GM12878 (cell line): ENCODE results near the gene PHLDB1. TPM values are rescaled to one million over a fixed set of nuclear protein-coding genes. Genes with fewer than 3 reads are reported as not detected.

Source experiments
- ATAC-seq: fragments of 200-7000 bp; cut with Tn5 transposase; 3 replicates; pipeline ENCODE4 v1.9.1; 2020; ENCODE audit warnings: mild to moderate bottlenecking, moderate library complexity
- BruUV-seq: library from RNA; stranded (reverse); fragments of 400-500 nt; replicated peaks from 2 replicates; lab custom pipeline; 2021; lab: Mats Ljungman, UMichigan
- CTCF ChIA-PET: fragments of 300-600 bp; sonication (Branson Sonifier 250); formaldehyde crosslinking; extraction: SDS; loops from one replicate; lab custom pipeline; 2021; ENCODE audit warnings: inconsistent platforms; lab: Yijun Ruan, JAX
- POLR2A ChIA-PET: fragments of 350-600 bp; formaldehyde crosslinking; extraction: SDS; loops from one replicate; lab custom pipeline; 2021; ENCODE audit warnings: inconsistent platforms; lab: Charles Lee
- RAD21 ChIA-PET: fragments of 300-600 bp; sonication (Branson Sonifier 250); formaldehyde crosslinking; loops from one replicate; lab custom pipeline; 2023; ENCODE audit warnings: antibody characterized with exemption; ENCODE audit not compliant: unreplicated experiment; lab: Charles Lee
- SMC1A ChIA-PET: fragments of 300-600 bp; sonication (Branson Sonifier 250); formaldehyde crosslinking; loops from one replicate; lab custom pipeline; 2023; ENCODE audit not compliant: unreplicated experiment, uncharacterized antibody; lab: Charles Lee
- DNase-seq: peaks from one replicate; pipeline ENCODE4 v3.0.0-alpha.2; 2011; ENCODE audit warnings: low read depth, low spot score
- FAIRE-seq: peaks from 3 replicates; lab custom pipeline; 2011; peaks lifted over from hg19 to GRCh38; lab: Jason Lieb, UNC
- H2AFZ ChIP-seq: 2 replicates; pipeline ENCODE4 v1.6.0; 2011; ENCODE audit warnings: low read depth, low read length, control low read depth; ENCODE audit not compliant: control insufficient read depth
- H3K27ac ChIP-seq: 2 replicates; pipeline ENCODE4 v1.5.1; 2011; ENCODE audit warnings: control low read depth; ENCODE audit not compliant: control insufficient read depth, insufficient read depth
- H3K27me3 ChIP-seq, 2 experiments: replicated peaks in 1 of 2; 2 replicates each; pipeline versions ENCODE4 v1.6.0 to v1.6.1; 2011; ENCODE audit warnings: low read length in 1 of 2; ENCODE audit not compliant: control insufficient read depth in 2 of 2, insufficient read depth in 2 of 2
- H3K36me3 ChIP-seq, 2 experiments: 2 replicates each; pipeline ENCODE4 v1.5.1; 2011; ENCODE audit warnings: low read length in 1 of 2; ENCODE audit not compliant: control insufficient read depth in 2 of 2, insufficient read depth in 2 of 2
- H3K4me1 ChIP-seq: 2 replicates; pipeline ENCODE4 v1.6.1; 2011; ENCODE audit warnings: mild to moderate bottlenecking, low read length, moderate library complexity, mixed read lengths; ENCODE audit not compliant: control insufficient read depth, insufficient read depth
- H3K4me2 ChIP-seq: 2 replicates; pipeline ENCODE4 v1.6.0; 2011; ENCODE audit warnings: control low read depth; ENCODE audit not compliant: control insufficient read depth, insufficient read depth
- H3K4me3 ChIP-seq: fragments of 200-600 bp; sonication (generic); 2 replicates; pipeline ENCODE4 v1.5.1; 2016
- H3K79me2 ChIP-seq: 2 replicates; pipeline ENCODE4 v1.6.0; 2011; ENCODE audit warnings: low read length; ENCODE audit not compliant: control insufficient read depth, insufficient read depth
- H3K9ac ChIP-seq: 2 replicates; pipeline ENCODE4 v1.8.0; 2011; ENCODE audit warnings: low read length, control low read depth, mixed read lengths; ENCODE audit not compliant: control insufficient read depth, insufficient read depth
- H3K9me3 ChIP-seq: replicated peaks from 3 replicates; pipeline ENCODE4 v1.5.1; 2011; ENCODE audit warnings: mild to moderate bottlenecking, low read length; ENCODE audit not compliant: control insufficient read depth, insufficient read depth
- H4K20me1 ChIP-seq: 2 replicates; pipeline ENCODE4 v1.6.0; 2011; ENCODE audit not compliant: control insufficient read depth, insufficient read depth
- CHD1 ChIP-seq: IDR thresholded peaks from 2 replicates; pipeline ENCODE4 v1.6.1; 2012; ENCODE audit warnings: low read depth, low read length, improper control_type of control experiment
- CHD2 ChIP-seq: IDR thresholded peaks from 2 replicates; pipeline ENCODE4 v1.6.1; 2011; ENCODE audit warnings: low read depth, low read length, improper control_type of control experiment, borderline replicate concordance
- EED ChIP-seq: sonication (generic); IDR thresholded peaks from 2 replicates; pipeline ENCODE4 v1.6.1; 2016; ENCODE audit warnings: antibody characterized with exemption, low read depth
- ESRRA ChIP-seq: IDR thresholded peaks from 2 replicates; pipeline ENCODE4 v1.6.1; 2012; ENCODE audit warnings: mild to moderate bottlenecking, low read length, improper control_type of control experiment
- GATAD2B ChIP-seq: fragments of 450-650 bp; conservative IDR thresholded peaks from 2 replicates; pipeline ENCODE4 v1.6.1; 2017; ENCODE audit warnings: low read depth, mild to moderate bottlenecking, moderate library complexity
- POLR2A ChIP-seq: IDR thresholded peaks from 2 replicates; pipeline ENCODE4 v1.6.1; 2011; ENCODE audit warnings: low read depth, mild to moderate bottlenecking, low read length
- POU2F2 ChIP-seq: IDR thresholded peaks from 3 replicates; pipeline ENCODE4 v1.6.1; 2011; ENCODE audit warnings: low read depth, mild to moderate bottlenecking, low read length, borderline replicate concordance
- SMC3 ChIP-seq: IDR thresholded peaks from 2 replicates; pipeline ENCODE4 v1.6.1; 2011; ENCODE audit warnings: low read length, improper control_type of control experiment, borderline replicate concordance
- STAT1 ChIP-seq: fragments of 450-650 bp; conservative IDR thresholded peaks from 2 replicates; pipeline ENCODE4 v1.6.1; 2014; ENCODE audit warnings: antibody characterized with exemption, mild to moderate bottlenecking
- ZSCAN29 ChIP-seq: fragments of 450-650 bp; IDR thresholded peaks from 2 replicates; pipeline ENCODE4 v1.6.1; 2017; ENCODE audit warnings: mild to moderate bottlenecking, moderate library complexity
- WGBS: methylation state at CpG from one replicate; pipeline ENCODE4 v1.1.6; 2016; ENCODE audit warnings: low lambda C conversion rate; ENCODE audit not compliant: insufficient replicate concordance, insufficient coverage; ENCODE audit errors: missing lambda C conversion rate; 5-methylcytosine and 5-hydroxymethylcytosine counted together
- in situ Hi-C: fragments of 300-500 bp; cut with MboI; formaldehyde crosslinking; loops from 9 replicates; pipeline ENCODE4 v1.14.3; 2018; ENCODE audit warnings: mixed read lengths
- intact Hi-C: fragments of 100-400 bp; cut with micrococcal nuclease; formaldehyde crosslinking; loops from one replicate; pipeline ENCODE4 v1.14.2; 2022; ENCODE audit not compliant: unreplicated experiment
- polyA plus RNA-seq, 11 experiments: library from polyadenylated mRNA; depleted of rRNA in 4 of 11; unstranded in 6 of 11; stranded (reverse) in 5 of 11; fragments of >200 nt; fragmentation: Nextera tagmentation in 4 of 11; fragmentation: Illumina TruSeq in 1 of 11; extraction: Ambion mirVana in 4 of 11; extraction: Trizol in 1 of 11; gene quantifications; 1 replicate in 1 of 11; 2 replicates in 10 of 11; pipeline versions ENCODE4 v1.2.1 to v1.2.3, GENCODE V29; 2011 to 2016; ENCODE audit warnings: inconsistent platforms in 2 of 11, missing spikeins in 2 of 11, low read depth in 1 of 11
- total RNA-seq, 4 experiments: library from RNA; depleted of rRNA in 3 of 4; stranded (reverse); fragments of >200 nt in 3 of 4; fragmentation: Illumina TruSeq in 1 of 4; extraction: Trizol in 1 of 4; gene quantifications; 2 replicates each; pipeline versions ENCODE4 v1.2.1 to v1.2.3, GENCODE V29; 2013 to 2021

Gene PHLDB1
- total and polyA plus RNA-seq, 10 of the 15 experiments (the other 5 are each of a cell fraction or from before 2014, with no cell fraction given): 0.03 to 0.26 (median 0.18) TPM; not detected in 4

GRCh38 chr11:118705791-118706545 is 98.6 kb downstream of the PHLDB1 start:
- TF ChIP-seq CHD2 (no peak), STAT1 (no peak), CHD1 (no peak), ESRRA (no peak), POU2F2 (no peak), ZSCAN29 (no peak), EED (no peak), SMC3 (no peak), GATAD2B (no peak), POLR2A (no peak)
- Histone ChIP-seq H3K79me2 (no peaks in the 10 kb centered on the region), H3K9ac (no peak overlapping the region), H3K4me3 (no peak overlapping the region), H3K4me2 (no peak overlapping the region), H3K27ac (no peak overlapping the region), H4K20me1 (no peaks in the 10 kb centered on the region), H3K36me3 (no peaks in the 10 kb centered on the region), H3K27me3 (no peaks in the 10 kb centered on the region), H3K4me1 (peaks cover 15% of the 10 kb centered on the region), H3K9me3 (no peaks in the 10 kb centered on the region), H2AFZ (no peak overlapping the region)
- ChIA-PET POLR2A (interaction anchor here (0.6 kb wide), 1 partner anchor 448 kb away, joined by 9 read pairs; no protein-coding TSS in a partner anchor), RAD21 (interaction anchor here (0.6 kb wide), 1 partner anchor 39 kb away, joined by 3 read pairs; no protein-coding TSS in a partner anchor), SMC1A (no interaction called here), CTCF (interaction anchor here (0.6 to 1.5 kb wide), 2 partner anchors 12 to 225 kb away, joined by 3 read pairs; no protein-coding TSS in a partner anchor)
- DNase-seq: no peak
- no peak for FAIRE-seq
- BruUV-seq: no TSS peak
- intact Hi-C loops (no loop called here), in situ Hi-C loops (no loop called here)
- 43% methylated on average over 12 of the region's 12 CpGs for WGBS
- ATAC-seq: no peak
